KMS-11 (cell line): Measurements from ENCODE around the gene C1orf35.

Experiments
- H2AFZ ChIP-seq: fragments of 200-600 bp; sonication (generic); 2 replicates; pipeline ENCODE4 v1.6.1; 2016; ENCODE audit warnings: antibody characterized with exemption, mixed run types, low read depth
- H3K27ac ChIP-seq: fragments of 200-600 bp; sonication (generic); 2 replicates; pipeline ENCODE4 v1.6.1; 2016; ENCODE audit warnings: mild to moderate bottlenecking, mixed run types
- H3K27me3 ChIP-seq: fragments of 200-600 bp; sonication (generic); 2 replicates; pipeline ENCODE4 v1.6.1; 2017; ENCODE audit warnings: mild to moderate bottlenecking, low read depth, mixed run types, moderate library complexity; ENCODE audit not compliant: insufficient read depth
- H3K36me3 ChIP-seq: fragments of 200-600 bp; sonication (generic); 2 replicates; pipeline ENCODE4 v1.6.1; 2017; ENCODE audit warnings: mild to moderate bottlenecking, mixed run types; ENCODE audit not compliant: insufficient read depth
- H3K4me1 ChIP-seq: fragments of 200-600 bp; sonication (generic); 2 replicates; pipeline ENCODE4 v1.6.1; 2016; ENCODE audit warnings: mild to moderate bottlenecking, low read depth, mixed run types; ENCODE audit not compliant: poor library complexity, severe bottlenecking
- H3K4me2 ChIP-seq: fragments of 200-600 bp; sonication (generic); 2 replicates; pipeline ENCODE4 v1.7.0; 2016; ENCODE audit warnings: mild to moderate bottlenecking, mixed run types
- H3K4me3 ChIP-seq: fragments of 200-600 bp; sonication (generic); IDR thresholded peaks from 2 replicates; pipeline ENCODE4 v1.6.1; 2017; ENCODE audit warnings: low read depth, low read length, mixed read lengths; ENCODE audit not compliant: insufficient read depth
- H3K79me2 ChIP-seq: fragments of 200-600 bp; sonication (generic); 2 replicates; pipeline ENCODE4 v1.6.1; 2016; ENCODE audit warnings: low read depth, mixed run types; ENCODE audit not compliant: insufficient read depth
- H3K9ac ChIP-seq: fragments of 200-600 bp; sonication (generic); 2 replicates; pipeline ENCODE4 v1.6.1; 2016; ENCODE audit warnings: mild to moderate bottlenecking, mixed run types
- H4K20me1 ChIP-seq: fragments of 200-600 bp; sonication (generic); 2 replicates; pipeline ENCODE4 v1.6.1; 2016; ENCODE audit warnings: mild to moderate bottlenecking, mixed run types; ENCODE audit not compliant: insufficient read depth
- TF ChIP-seq, protein P1 (sequence below): fragments of 200-600 bp; sonication (generic); conservative IDR thresholded peaks from 2 replicates; pipeline ENCODE4 v1.6.1; 2017; ENCODE audit warnings: low read depth, mild to moderate bottlenecking, antibody characterized with exemption, low read length, moderate library complexity, mixed read lengths

Gene C1orf35

DNA sequence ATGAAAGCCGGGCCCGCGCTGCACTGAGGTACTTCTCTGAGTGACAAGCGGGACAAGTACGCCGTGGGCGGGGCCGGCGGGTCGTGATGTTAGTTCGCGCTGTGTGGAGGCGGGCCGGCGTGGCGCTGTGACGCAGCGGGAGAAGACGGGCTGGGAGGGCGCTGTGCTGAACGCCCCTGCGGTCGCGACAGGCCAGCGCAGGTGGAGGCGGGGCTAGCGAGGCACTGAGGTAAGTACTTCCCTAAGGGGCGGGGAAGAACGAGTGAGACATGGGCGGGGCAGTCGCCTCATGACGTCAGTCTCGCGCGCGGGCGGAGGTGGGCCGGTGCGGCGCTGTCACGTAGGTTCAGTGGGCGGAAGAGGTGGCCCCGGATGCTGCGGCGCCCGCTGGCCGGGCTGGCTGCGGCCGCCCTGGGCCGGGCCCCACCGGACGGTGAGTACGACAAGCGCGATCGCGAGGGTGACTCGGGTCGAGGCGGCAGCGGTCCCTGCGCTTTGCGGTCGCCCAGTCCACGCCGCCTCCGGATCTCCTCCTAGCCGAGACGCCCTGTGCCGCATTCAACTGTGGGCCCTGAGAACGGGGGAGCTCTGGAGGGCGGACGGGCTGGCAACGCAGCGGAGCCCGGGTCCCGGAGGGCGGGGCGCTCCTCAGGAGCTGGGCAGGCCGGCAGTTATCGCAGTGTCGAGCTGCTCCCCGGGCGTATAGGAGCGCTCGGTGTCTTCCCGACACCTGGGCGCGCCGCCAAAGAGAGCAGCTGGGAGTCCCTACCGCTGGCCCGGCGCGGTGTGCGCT, 37.0 kb upstream of the C1orf35 start, which contains the start of gene GUK1:
TSS of gene GUK1 (plus strand) at position 349 of the 793 bp plus-strand sequence. CDS start at position 373, 24 bp downstream.
- TF ChIP-seq, protein P1, sequence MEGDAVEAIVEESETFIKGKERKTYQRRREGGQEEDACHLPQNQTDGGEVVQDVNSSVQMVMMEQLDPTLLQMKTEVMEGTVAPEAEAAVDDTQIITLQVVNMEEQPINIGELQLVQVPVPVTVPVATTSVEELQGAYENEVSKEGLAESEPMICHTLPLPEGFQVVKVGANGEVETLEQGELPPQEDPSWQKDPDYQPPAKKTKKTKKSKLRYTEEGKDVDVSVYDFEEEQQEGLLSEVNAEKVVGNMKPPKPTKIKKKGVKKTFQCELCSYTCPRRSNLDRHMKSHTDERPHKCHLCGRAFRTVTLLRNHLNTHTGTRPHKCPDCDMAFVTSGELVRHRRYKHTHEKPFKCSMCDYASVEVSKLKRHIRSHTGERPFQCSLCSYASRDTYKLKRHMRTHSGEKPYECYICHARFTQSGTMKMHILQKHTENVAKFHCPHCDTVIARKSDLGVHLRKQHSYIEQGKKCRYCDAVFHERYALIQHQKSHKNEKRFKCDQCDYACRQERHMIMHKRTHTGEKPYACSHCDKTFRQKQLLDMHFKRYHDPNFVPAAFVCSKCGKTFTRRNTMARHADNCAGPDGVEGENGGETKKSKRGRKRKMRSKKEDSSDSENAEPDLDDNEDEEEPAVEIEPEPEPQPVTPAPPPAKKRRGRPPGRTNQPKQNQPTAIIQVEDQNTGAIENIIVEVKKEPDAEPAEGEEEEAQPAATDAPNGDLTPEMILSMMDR: no peak
- Histone ChIP-seq H3K4me1 (peaks cover 17% of the 10 kb centered on the region), H3K9ac (peak within 1 kb of the TSS; percentile 70)

GRCh38 chr1:228139406-228139930, 36.3 kb upstream of the C1orf35 start:
- Histone ChIP-seq H3K9ac (peak overlapping the region; percentile 39; the same call in 1 of the 2 replicates), H2AFZ (peak overlapping the region; percentile 96), H3K79me2 (peaks cover 43% of the 10 kb centered on the region)

More for the DNA sequence above, 37.0 kb upstream of the C1orf35 start, which contains the start of gene GUK1:
- Histone ChIP-seq H3K4me2 (peak within 1 kb of the TSS; percentile 96), H4K20me1 (no peaks in the 10 kb centered on the region; the same call in 1 of the 2 replicates), H2AFZ (peak within 1 kb of the TSS; percentile 96), H3K79me2 (peaks cover 50% of the 10 kb centered on the region), H3K36me3 (no peaks in the 10 kb centered on the region), H3K27ac (peak within 1 kb of the TSS; percentile 62), H3K27me3 (no peaks in the 10 kb centered on the region), H3K4me3 (peak within 1 kb of the TSS; percentile 83)

GRCh38 chr1:228136901-228137300, 33.8 kb upstream of the C1orf35 start:
- Histone ChIP-seq H3K27me3 (no peaks in the 10 kb centered on the region), H3K4me1 (peaks cover 5% of the 10 kb centered on the region), H3K79me2 (peaks cover 17% of the 10 kb centered on the region), H3K4me3 (no peak overlapping the region), H3K9ac (no peak overlapping the region), H3K4me2 (no peak overlapping the region), H2AFZ (no peak overlapping the region), H3K27ac (no peak overlapping the region), H4K20me1 (no peaks in the 10 kb centered on the region), H3K36me3 (no peaks in the 10 kb centered on the region)
- TF ChIP-seq, protein P1: no peak

More at GRCh38 chr1:228139406-228139930, 36.3 kb upstream of the C1orf35 start:
- no peaks in the 10 kb centered on the region for H3K36me3 ChIP-seq
- H4K20me1 ChIP-seq: no peaks in the 10 kb centered on the region; the same call in 1 of the 2 replicates
- H3K27me3 ChIP-seq: no peaks in the 10 kb centered on the region
- TF ChIP-seq, protein P1: no peak
- H3K4me2 ChIP-seq: peak overlapping the region; percentile 70
- H3K4me1 ChIP-seq: peaks cover 17% of the 10 kb centered on the region
- peak overlapping the region; percentile 48 for H3K4me3 ChIP-seq
- peak overlapping the region; percentile 48; the same call in 1 of the 2 replicates for H3K27ac ChIP-seq

GRCh38 chr1:228134591-228134990, 31.5 kb upstream of the C1orf35 start:
- no peak overlapping the region for H3K4me2 ChIP-seq

More at GRCh38 chr1:228134591-228134990, 31.5 kb upstream of the C1orf35 start:
- peaks cover 5% of the 10 kb centered on the region for H3K4me1 ChIP-seq
- H3K4me3 ChIP-seq: no peak overlapping the region
- H4K20me1 ChIP-seq: no peaks in the 10 kb centered on the region
- no peaks in the 10 kb centered on the region for H3K36me3 ChIP-seq
- H3K79me2 ChIP-seq: no peaks in the 10 kb centered on the region
- TF ChIP-seq, protein P1: no peak
- no peak overlapping the region for H3K9ac ChIP-seq
- no peak overlapping the region for H3K27ac ChIP-seq
- H3K27me3 ChIP-seq: no peaks in the 10 kb centered on the region
- H2AFZ ChIP-seq: no peak overlapping the region
